NCI-H345 (cell line): ENCODE measurements around the gene C17orf67.
"Not testable (repeated sequence)": the region's sequence is repeated elsewhere in the genome, so short reads cannot be mapped to it uniquely, and the experiment has no call there.

Experiments
- DNase-seq: peaks from one replicate; lab custom pipeline; 2025; lab: John Stamatoyannopoulos, UW

C17orf67 gene

GRCh38 chr17:56773124-56773523, 60.6 kb downstream of the C17orf67 start:
- DNase-seq, result no peak

GRCh38 chr17:56772442-56772841, 61.3 kb downstream of the C17orf67 start:
- no peak for DNase-seq

- DNase-seq, result no peak
Observed at GRCh38 chr17:56771975-56772374, 61.7 kb downstream of the C17orf67 start.

GRCh38 chr17:56771563-56771962, 62.2 kb downstream of the C17orf67 start:
- DNase-seq, result no peak

- DNase-seq, result no peak
Observed at GRCh38 chr17:56770427-56770826, 63.3 kb downstream of the C17orf67 start.

GRCh38 chr17:56765449-56765848, 68.3 kb downstream of the C17orf67 start:
- DNase-seq, result no peak

GRCh38 chr17:56762988-56763387, 70.7 kb downstream of the C17orf67 start:
- no peak for DNase-seq

GRCh38 chr17:56762144-56762543, 71.6 kb downstream of the C17orf67 start:
- DNase-seq, result no peak

- DNase-seq, result no peak
Observed at GRCh38 chr17:56761387-56761786, 72.3 kb downstream of the C17orf67 start.

- not testable (repeated sequence) for DNase-seq
Observed at GRCh38 chr17:56757611-56758010, 76.1 kb downstream of the C17orf67 start.

- DNase-seq, result no peak
Observed at GRCh38 chr17:56756536-56756935, 77.2 kb downstream of the C17orf67 start.

GRCh38 chr17:56755310-56755709, 78.4 kb downstream of the C17orf67 start:
- no peak for DNase-seq

- no peak for DNase-seq
Observed at GRCh38 chr17:56754523-56755208, 79.1 kb downstream of the C17orf67 start.

- peak; percentile 3 for DNase-seq
Observed at GRCh38 chr17:56752263-56752836, 81.4 kb downstream of the C17orf67 start.

GRCh38 chr17:56751145-56751738, 82.5 kb downstream of the C17orf67 start:
- DNase-seq, result no peak

GRCh38 chr17:56744721-56745120, 89.0 kb downstream of the C17orf67 start:
- DNase-seq, result no peak

- no peak for DNase-seq
Observed at GRCh38 chr17:56742601-56743000, 91.1 kb downstream of the C17orf67 start.
